Loucy (cell line): ENCODE results near the gene CACTIN.
"Not testable (repeated sequence)": the region's sequence is repeated elsewhere in the genome, so short reads cannot be mapped to it uniquely, and the experiment has no call there.

Experiments
- H2AFZ ChIP-seq: fragments of 200-600 bp; sonication (generic); 2 replicates; pipeline ENCODE4 v1.6.0; 2016; ENCODE audit warnings: antibody characterized with exemption, mild to moderate bottlenecking, low read length, moderate library complexity
- H3F3A ChIP-seq: fragments of 200-600 bp; 2 replicates; pipeline ENCODE4 v1.6.0; 2016; ENCODE audit warnings: antibody characterized with exemption, low read depth, mild to moderate bottlenecking
- H3K27me3 ChIP-seq: fragments of 200-600 bp; sonication (generic); 2 replicates; pipeline ENCODE4 v1.6.1; 2014; ENCODE audit warnings: low read length, mild to moderate bottlenecking; ENCODE audit not compliant: insufficient read depth, poor library complexity, severe bottlenecking
- H3K36me3 ChIP-seq: fragments of 200-600 bp; sonication (generic); 2 replicates; pipeline ENCODE4 v1.6.1; 2016; ENCODE audit warnings: low read length; ENCODE audit not compliant: insufficient read depth
- H3K4me1 ChIP-seq: fragments of 200-600 bp; sonication (generic); 2 replicates; pipeline ENCODE4 v1.5.1; 2014; ENCODE audit warnings: low read length, mild to moderate bottlenecking; ENCODE audit not compliant: insufficient read depth, poor library complexity, severe bottlenecking
- H3K4me2 ChIP-seq: fragments of 200-600 bp; sonication (generic); 2 replicates; pipeline ENCODE4 v1.6.0; 2014; ENCODE audit warnings: antibody characterized with exemption, low read length, low read depth, mild to moderate bottlenecking; ENCODE audit not compliant: poor library complexity, severe bottlenecking
- H3K4me3 ChIP-seq: fragments of 200-600 bp; sonication (generic); 2 replicates; pipeline ENCODE4 v1.5.1; 2014; ENCODE audit warnings: low read length, mild to moderate bottlenecking, mixed read lengths; ENCODE audit not compliant: poor library complexity, severe bottlenecking
- H3K79me2 ChIP-seq: fragments of 200-600 bp; sonication (generic); 2 replicates; pipeline ENCODE4 v1.6.1; 2014; ENCODE audit warnings: low read length; ENCODE audit not compliant: insufficient read depth
- H3K9ac ChIP-seq: fragments of 200-600 bp; sonication (generic); 2 replicates; pipeline ENCODE4 v1.6.0; 2014; ENCODE audit warnings: mild to moderate bottlenecking, low read depth, low read length, moderate library complexity; ENCODE audit not compliant: poor library complexity, severe bottlenecking
- H3K9me2 ChIP-seq: fragments of 200-600 bp; sonication (generic); replicated peaks from 2 replicates; pipeline ENCODE4 v1.6.1; 2016; ENCODE audit warnings: low read depth, low read length, mixed read lengths
- H3K9me3 ChIP-seq: fragments of 200-600 bp; sonication (generic); 2 replicates; pipeline ENCODE4 v1.6.1; 2014; ENCODE audit warnings: mild to moderate bottlenecking, antibody characterized with exemption, low read length, low read depth; ENCODE audit not compliant: insufficient read depth
- H4K20me1 ChIP-seq: fragments of 200-600 bp; sonication (generic); 2 replicates; pipeline ENCODE4 v1.6.0; 2014; ENCODE audit warnings: antibody characterized with exemption, low read length, mild to moderate bottlenecking; ENCODE audit not compliant: insufficient read depth, poor library complexity, severe bottlenecking
- CTCF ChIP-seq: fragments of 200-600 bp; sonication (generic); conservative IDR thresholded peaks from 2 replicates; pipeline ENCODE4 v1.5.1; 2014; ENCODE audit warnings: mild to moderate bottlenecking, antibody characterized with exemption, low read length
- EZH2phosphoT487 ChIP-seq: fragments of 200-600 bp; IDR thresholded peaks from 2 replicates; pipeline ENCODE4 v1.6.1; 2018; ENCODE audit warnings: antibody characterized with exemption, mild to moderate bottlenecking, moderate library complexity, borderline replicate concordance

Gene CACTIN

DNA sequence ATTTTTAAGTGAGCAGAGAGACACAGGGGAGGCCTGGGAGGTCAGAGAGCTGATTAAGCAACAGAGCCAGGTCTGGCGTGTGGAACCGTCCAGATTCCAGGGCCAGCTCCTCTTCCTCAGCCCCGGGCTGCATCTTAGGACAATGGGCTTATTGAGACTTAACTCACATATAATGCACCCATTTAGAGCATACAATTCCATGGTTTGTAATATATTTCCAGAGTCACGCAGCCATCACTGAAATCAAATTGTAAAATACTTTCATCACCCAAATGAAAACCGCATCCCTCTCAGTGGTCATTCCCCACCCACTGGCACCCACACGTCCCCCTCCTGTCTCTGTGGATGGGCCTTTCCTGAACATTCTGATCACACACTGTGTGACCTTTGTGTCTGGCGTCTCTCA lies 56.0 kb downstream of the CACTIN start:
- H4K20me1 ChIP-seq, result peaks cover 22% of the 10 kb centered on the region
- no peak for TF ChIP-seq CTCF
- no peak for TF ChIP-seq EZH2phosphoT487

GRCh38 chr19:3570042-3570441 lies 56.5 kb downstream of the CACTIN start:
- H3K9me3 ChIP-seq, H3K4me2 ChIP-seq, H3K9me2 ChIP-seq, H3F3A ChIP-seq, H3K9ac ChIP-seq, H3K4me1 ChIP-seq, H2AFZ ChIP-seq, H3K4me3 ChIP-seq, H3K79me2 ChIP-seq, H3K27me3 ChIP-seq, H3K36me3 ChIP-seq: not testable (repeated sequence)
- peaks cover 19% of the 10 kb centered on the region for H4K20me1 ChIP-seq

More for the DNA sequence above, 56.0 kb downstream of the CACTIN start:
- no peaks in the 10 kb centered on the region for H3K9me3 ChIP-seq
- peaks cover 9% of the 10 kb centered on the region for H3K79me2 ChIP-seq
- H3K4me1 ChIP-seq, result peaks cover 8% of the 10 kb centered on the region
- no peaks in the 10 kb centered on the region for H3K27me3 ChIP-seq
- H3K9ac ChIP-seq, result no peak overlapping the region
- H3F3A ChIP-seq, result no peaks in the 10 kb centered on the region
- no peak overlapping the region for H2AFZ ChIP-seq
- H3K36me3 ChIP-seq, result no peaks in the 10 kb centered on the region; the same call in 1 of the 2 replicates
- H3K4me3 ChIP-seq, result no peak overlapping the region
- H3K9me2 ChIP-seq, result no peaks in the 10 kb centered on the region
- no peak overlapping the region for H3K4me2 ChIP-seq

GRCh38 chr19:3565139-3565538 lies 61.5 kb downstream of the CACTIN start:
- TF ChIP-seq EZH2phosphoT487 (no peak), CTCF (no peak)
- Histone ChIP-seq H2AFZ (no peak overlapping the region), H3K27me3 (no peaks in the 10 kb centered on the region), H3F3A (no peaks in the 10 kb centered on the region), H3K4me1 (no peaks in the 10 kb centered on the region), H3K9me3 (no peaks in the 10 kb centered on the region), H3K4me2 (no peak overlapping the region), H3K9me2 (no peaks in the 10 kb centered on the region), H3K4me3 (no peak overlapping the region), H3K36me3 (no peaks in the 10 kb centered on the region), H4K20me1 (no peaks in the 10 kb centered on the region), H3K79me2 (no peaks in the 10 kb centered on the region), H3K9ac (no peak overlapping the region)

- no peaks in the 10 kb centered on the region for H3K36me3 ChIP-seq
- no peak overlapping the region for H3K9ac ChIP-seq
- H3K4me3 ChIP-seq, result no peak overlapping the region
- TF ChIP-seq CTCF, result no peak
- TF ChIP-seq EZH2phosphoT487, result no peak
- no peaks in the 10 kb centered on the region for H3K79me2 ChIP-seq
- H3K27me3 ChIP-seq, result no peaks in the 10 kb centered on the region
- no peaks in the 10 kb centered on the region for H3K9me2 ChIP-seq
- H3K4me2 ChIP-seq, result no peak overlapping the region
- H4K20me1 ChIP-seq, result no peaks in the 10 kb centered on the region
- no peak overlapping the region for H2AFZ ChIP-seq
- H3K9me3 ChIP-seq, result no peaks in the 10 kb centered on the region
- no peaks in the 10 kb centered on the region for H3F3A ChIP-seq
- H3K4me1 ChIP-seq, result no peaks in the 10 kb centered on the region
Measured at GRCh38 chr19:3563709-3564524, 62.7 kb downstream of the CACTIN start.
